GM19240 (cell line): Measurements from ENCODE around the gene ZNRD2.

ENCODE experiments used
- DNase-seq: peaks from one replicate; pipeline ENCODE4 v3.0.0; 2011; ENCODE audit warnings: low spot score; ENCODE audit not compliant: insufficient read length

The ZNRD2 gene

DNA sequence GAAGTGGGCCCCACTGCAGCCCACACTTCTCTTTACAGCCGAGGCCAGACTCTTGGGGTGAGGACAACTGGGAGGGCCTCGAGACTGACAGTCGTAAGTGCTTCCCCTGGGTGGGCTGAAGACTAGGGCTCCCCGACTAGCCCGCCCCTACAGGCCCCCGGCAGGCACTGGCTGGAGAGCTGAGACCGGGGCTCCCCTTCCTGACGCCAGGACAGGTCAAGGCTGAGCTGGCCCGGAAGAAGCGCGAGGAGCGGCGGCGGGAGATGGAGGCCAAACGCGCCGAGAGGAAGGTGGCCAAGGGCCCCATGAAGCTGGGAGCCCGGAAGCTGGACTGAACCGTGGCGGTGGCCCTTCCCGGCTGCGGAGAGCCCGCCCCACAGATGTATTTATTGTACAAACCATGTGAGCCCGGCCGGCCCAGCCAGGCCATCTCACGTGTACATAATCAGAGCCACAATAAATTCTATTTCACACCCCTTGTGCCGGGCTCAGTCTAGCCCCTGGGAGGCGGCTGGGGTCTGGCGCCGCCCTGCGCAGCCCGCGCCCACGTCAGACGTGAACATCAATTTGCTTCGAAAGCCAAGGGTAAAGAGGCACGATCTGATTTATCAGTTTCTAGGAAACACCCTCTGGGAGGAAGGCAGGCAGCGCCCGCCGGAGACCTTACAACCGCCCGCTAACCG, 31.9 kb upstream of the ZNRD2 start:
- no peak for DNase-seq

DNA sequence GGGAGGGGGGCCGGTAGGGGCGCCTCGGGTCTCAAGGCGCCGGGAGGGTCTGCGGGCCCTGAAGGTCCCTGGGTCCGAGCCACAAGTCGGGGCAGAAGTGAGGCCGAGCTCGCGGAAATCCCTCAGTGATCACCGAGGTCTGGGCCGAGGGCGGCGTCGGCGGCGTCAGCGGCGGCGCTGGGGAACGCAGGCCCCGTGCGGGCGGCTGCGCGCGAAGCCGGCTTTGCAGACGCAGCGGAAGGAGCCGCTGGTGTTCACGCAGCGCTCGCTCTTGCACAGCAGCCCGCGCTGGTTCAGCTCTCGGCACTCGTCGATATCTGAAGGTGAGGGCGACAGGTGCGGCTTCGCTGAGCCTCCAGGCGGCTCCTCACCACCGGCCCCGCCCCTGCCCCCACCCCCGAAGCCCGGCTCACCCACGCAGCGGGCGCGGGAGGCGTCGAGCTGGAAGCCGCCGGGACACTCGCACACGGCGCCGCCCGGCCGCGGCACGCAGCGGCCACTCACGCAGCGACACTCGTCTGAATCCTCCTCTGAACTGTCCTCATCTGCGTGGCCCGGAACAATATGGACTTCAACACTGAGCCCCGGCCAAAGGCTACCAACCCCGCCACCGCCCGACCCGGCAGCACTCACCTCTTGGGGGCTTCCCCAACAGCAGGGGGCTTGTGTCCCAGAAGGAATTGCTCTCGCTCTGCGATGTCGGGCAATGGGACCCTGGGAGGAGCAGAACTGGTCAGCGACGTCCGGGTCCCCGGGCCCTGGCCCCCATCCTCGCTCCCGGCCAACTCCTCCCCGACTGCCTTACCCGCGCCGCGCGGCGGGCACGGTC, 31.1 kb upstream of the ZNRD2 start:
- no peak for DNase-seq

DNA sequence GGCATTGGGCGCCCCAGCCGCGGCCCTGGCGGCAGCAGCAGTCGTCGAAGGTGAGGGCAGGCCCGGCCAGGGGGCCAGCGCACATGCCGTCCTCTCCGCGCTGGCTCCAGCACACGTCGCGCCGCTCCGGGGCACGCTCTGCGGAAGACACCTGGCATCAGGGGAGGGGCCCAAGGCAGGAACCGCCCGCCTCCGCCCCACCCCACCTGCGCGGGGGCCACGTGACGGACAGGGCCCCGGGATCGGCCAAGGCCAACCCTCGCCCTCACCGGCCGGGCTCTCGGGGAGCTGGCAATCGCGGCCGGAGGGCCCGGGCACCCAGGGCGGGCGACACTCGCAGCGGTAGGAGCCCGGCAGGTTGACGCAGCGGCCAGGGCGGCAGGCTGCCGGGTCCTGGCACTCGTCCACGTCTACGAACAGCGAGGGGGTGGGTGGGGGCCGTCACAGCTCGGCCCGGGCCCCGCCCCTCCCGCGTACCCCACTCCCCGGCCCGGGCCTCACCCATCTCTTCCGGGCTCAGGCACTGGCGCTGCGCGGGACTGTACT, 30.5 kb upstream of the ZNRD2 start:
- DNase-seq: no peak

DNA sequence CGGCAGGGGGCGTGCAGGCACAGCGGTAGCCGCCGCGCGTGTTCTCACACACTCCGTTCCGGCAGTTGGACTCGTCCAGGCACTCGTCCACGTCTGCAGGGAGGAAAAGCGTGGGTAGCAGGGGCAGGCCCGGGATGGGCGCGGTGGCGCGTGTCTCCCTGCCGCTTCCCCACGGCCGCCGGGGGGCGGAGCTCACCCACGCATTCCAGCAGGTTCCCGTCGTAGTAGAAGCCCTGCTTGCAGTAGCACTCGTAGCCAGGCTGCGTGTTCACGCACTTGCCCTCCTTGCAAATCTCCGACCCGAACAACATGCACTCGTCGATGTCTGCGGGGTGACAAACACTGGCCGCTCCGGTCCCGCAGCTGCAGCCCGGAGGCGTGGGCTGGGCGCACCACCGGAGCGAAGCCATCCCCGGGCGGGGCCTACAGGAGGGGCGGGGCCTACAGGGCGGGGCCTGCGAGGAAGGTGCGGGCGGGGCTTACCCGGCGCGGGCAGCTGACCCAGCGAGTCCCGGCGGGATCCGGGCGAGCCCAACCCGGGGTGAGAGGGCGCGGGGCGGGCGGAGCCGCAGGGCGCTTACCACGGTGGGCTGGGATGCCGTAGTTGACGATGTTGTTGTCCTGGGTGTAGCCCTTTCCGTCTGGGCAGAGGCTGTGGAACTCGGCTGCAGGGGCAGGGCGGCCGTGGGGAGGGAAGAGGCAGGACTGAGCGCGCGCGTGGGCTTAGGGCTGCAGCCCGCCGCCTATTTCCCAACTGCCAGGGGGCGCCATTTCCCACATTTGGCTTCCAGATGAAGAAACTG, 29.8 kb upstream of the ZNRD2 start:
- peak; percentile 99 for DNase-seq

DNA sequence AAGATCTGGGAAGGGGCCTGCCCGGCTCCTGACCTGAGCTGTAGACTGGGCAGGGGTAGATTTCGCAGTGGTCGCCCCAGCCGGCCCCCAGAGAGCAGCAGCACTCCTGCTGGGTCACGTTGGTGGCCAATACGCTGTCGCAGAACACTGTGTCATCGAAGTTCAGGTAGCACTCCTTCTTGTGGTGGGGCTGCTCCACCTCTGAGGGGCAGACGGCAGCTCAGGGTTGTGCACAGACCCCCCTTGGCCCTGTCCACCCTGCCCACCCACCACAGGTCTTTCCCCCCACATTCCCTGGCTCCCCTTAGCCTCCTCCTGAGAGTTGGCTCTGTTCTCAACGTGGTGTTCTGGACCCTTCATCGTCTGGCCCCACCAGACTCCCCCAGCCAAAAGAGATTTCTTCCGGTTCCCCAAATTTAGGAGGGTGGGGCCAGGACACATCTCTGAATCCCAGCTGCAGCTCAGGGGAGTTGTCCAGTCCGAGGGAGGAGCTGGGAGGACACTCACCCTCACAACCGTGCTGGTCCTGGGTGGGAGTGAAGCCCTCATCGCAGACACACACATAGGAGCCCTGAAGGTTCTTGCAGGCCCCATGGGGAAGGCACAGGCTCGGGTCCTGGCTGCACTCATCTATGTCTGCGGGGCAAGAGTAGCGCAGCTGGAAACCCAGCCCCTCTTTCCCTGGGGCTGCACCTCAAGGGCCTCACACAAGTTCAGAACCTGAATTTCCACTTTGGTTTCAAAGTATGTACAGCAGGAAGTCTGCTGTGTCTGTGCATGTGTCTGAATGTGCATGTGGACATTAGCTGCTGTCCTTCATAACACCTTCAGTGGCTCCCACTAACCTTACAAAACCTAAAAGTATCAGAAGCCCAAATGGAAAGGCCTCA, 28.9 kb upstream of the ZNRD2 start:
- DNase-seq: no peak

DNA sequence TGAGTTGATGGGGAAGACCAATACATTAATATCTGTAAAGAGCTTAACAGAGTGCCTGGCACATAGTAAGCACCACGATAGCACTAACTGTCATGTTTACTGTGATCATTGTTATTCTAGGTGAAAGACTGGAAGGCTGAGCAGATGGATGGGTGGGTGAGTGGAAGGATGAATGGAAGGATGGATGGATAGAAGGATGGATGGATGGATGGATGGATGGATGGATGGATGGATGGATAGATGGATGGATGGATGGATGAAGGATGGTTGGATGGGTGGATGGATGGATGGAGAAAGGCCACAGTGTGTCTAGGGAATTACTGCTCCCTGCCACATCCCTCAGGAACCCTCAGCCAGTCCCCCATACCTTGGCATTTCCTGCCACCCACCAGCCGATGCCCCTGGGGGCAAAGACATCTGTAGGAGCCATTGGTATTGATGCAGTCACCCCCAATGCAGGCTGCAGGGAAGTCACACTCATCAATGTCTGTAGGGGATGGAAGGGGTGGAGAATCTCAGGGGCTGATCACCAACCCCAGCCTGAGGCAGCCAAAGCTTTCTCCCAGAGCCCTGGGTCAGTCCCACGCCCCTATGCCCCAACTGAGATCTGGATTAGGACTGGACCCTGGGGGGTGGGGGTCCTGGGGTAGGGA, 27.4 kb upstream of the ZNRD2 start:
- DNase-seq: no peak

DNA sequence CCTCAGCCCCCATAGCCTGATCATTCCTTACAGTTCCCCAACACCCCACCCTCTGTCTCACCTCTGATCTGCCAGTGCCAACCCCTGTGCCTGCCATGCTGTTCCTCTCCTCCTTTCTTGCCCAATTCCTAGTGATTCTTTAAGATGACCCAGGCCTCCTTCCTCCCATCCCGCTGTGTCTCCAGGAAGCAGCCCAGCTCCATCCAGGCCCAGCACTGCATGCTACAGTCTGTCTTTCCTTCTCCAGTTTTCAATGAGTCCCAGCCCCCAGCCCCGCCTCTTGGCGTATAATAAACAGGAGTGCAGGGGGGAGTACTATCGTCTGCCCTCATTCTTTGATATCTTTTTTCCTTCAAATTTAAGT, 24.4 kb upstream of the ZNRD2 start:
- no peak for DNase-seq

DNA sequence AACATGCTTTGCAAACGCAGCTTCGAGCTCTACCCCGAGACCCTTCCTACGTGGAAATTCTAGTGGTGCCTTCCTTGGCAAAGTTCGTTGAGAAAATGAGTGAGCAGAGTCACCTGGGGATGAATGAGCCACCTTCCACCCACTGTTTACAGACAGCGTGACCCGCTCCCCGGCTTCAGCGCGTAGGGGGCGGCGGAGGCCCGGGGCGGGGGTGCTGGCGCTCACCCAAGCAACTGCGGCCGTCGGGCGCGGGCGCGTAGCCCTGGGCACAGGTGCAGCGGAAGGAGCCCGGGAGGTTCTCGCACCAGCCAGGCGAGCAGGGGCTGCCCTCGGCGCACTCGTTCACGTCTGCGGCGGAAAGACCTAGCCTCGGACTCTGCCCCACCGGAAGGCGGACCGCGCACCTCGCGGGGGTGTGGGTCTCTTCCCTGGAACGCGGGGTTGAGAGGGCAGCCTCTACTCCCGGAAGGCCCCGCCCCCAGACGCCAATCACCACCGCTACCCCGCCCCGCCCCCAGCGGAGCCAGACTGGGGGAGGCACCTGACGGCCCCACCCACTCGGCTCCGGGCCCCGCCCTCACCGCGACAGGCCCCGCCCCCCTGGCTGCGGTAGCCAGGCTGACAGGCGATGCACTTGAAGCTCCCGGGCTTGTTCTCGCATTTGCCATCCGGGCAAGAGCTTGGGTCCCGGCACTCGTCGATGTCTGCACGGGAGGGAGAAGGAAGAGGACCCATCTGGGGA, 23.9 kb upstream of the ZNRD2 start:
- DNase-seq: peak; percentile 98

DNA sequence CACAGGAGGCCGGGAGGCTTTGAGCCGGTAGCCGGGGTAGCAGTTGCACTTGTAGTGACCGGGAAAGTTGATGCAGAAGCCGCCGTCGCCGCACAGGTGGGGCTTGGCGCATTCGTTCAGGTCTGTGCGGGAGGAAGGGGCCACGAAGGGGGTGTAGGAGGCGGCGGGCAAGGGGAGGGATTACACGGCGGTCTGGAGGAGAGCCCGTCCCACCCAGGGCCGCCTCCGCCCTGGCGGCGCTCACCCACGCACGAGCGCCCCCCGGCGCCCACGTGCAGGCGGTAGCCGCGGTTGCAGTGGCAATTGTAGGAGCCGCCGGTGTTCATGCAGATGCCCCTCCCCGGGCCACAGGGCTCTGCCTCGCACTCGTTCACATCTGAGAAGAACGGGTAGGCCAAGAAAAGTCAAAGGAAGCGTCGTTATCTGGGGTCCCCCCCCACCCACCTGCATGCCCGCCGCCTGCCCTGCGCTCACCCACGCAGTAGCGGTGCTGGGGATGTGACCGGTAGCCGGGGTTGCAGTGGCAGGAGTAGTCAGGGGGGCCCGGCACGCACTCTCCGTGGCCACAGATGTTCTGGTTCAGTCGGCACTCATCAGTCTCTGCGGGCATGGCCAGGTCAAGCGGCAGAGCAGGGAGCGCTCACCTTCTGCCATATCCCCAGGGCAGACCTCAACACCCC, 22.7 kb upstream of the ZNRD2 start:
- no peak for DNase-seq

DNA sequence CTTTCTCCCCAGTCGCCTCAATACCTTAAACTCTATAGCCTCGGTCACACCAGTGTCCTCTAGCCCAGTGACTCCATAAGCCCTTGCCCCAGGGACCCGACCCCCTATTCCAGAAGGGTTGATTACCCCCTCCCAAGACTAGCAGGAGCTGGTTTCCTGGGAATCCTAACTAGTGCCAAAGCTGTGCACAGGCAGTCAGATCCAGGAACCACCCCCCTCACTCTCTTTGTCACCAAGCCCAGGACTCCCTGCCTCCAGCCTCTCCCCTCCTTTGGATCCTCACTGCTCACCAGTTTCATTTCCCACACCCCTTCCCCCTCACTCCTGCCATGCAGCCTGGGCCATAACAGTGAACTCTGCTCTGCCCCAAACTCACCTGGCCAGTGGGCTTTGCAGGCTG, 21.9 kb upstream of the ZNRD2 start:
- no peak for DNase-seq

DNA sequence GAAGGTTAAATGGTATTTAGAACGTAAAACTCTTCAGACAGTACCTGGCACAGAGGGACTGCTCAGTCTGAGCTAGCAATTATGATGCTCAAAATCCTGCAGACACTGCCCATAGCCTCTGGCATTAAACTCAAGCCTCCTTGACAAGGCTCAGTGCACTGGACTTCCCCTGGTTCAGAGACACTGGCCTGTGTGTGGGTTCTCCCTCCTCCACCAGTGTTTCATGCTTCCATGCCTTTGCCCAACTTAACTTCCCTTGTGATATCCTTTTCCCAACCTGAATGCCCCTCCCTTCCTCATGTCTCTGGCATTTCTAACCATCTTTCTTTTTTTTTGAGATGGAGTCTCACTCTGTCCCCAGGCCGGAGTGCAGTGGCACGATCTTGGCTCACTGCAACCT, 21.2 kb upstream of the ZNRD2 start:
- DNase-seq: no peak

DNA sequence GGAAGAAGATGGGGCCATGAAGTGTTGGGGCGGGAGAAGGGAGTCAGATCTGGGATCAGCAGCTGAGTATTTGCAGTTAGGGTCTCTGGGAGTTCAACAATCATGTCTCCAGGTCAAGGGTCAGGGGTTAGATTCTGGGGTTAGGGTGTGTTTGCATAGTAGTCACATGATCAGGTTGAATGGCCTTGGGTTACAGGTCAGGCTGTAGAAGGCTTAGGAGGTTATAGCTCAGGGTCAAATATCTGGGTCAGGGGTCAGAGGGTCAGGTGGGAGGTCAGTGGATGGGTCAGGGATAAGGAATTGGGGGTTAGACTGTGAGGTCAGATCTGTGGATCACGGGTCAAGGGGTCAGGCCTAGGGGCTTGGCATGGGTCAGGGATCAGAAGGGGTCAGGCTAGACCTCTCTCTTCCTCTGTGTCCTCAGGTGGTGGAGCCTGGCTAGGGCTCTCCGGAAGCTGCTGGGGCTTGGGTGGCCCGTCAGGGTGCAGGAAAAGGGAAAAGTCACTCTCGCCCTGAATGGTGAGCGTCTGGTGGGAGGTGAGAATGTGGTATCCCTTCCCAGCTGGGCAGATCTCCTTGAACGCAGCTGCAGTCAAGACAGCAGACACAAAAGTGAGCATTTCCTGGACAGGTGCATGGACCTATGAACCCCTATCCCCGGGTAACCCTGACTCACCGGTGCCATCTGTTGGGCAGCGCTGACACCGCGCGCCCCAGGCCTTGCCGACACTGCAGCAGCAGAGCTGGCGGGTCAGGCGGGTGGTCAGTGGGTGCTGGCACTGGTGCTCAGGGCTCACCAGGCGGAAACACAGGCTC, 18.5 kb upstream of the ZNRD2 start:
- peak; percentile 56 for DNase-seq

DNA sequence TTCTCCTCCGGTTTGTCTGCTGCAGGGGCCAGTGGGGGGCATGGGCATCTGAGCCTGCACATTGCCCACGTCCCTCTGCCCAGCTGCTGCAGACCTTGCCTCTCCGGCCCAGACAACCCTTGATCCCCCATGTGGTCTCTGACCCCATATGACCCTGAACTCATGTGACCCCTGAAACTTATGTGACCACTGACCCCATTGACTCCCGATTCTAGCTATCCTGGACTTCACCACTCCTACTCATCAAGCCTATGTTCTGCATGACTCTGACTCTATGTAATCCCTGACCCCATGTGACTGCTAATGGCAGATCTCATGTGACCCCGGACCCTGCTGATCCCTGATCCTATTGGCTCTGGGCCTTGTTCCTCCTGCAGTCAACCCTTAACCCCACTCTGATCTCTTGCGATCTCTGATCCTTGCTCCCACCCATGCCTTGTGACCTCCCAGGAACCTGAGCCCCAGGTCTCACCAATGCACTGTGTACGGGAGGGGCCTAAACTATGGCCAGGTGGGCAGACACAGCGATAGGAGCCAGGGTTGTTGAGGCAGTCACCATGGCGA, 17.8 kb upstream of the ZNRD2 start:
- DNase-seq: no peak

DNA sequence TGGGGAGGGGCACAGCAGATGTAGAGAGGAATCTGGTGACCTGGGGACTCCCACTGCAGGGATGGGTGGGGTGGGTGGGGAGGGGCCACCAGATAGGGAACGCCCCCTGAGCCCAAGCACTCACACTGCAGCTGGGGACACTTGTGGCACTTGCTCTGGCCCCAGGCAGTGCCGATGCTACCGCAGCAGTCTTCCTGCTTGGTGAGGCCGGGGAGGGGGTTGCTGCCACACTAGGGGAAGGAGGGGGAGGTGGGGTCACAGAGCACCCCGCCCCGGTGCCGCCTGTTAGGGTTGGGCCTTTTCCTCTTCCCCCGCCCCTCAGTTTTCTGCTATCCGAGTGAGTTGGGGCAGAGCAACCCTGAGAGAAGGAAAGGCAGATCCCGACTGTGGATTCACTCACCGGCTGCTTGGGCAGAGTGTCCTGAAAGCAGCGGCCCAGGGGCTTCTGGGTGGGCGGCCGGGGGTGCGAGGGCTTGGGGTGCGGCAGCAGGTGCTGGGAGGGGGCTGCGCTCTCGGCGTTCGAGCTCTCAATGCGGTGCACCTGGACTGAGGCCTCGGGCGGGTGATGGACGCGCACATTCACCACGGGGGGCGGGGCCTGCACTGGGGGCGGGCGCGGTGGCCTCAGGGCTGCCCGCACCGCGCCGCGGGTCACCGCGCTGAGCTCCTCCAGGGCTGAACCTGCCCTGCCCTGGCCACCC, 16.8 kb upstream of the ZNRD2 start:
- no peak for DNase-seq

DNA sequence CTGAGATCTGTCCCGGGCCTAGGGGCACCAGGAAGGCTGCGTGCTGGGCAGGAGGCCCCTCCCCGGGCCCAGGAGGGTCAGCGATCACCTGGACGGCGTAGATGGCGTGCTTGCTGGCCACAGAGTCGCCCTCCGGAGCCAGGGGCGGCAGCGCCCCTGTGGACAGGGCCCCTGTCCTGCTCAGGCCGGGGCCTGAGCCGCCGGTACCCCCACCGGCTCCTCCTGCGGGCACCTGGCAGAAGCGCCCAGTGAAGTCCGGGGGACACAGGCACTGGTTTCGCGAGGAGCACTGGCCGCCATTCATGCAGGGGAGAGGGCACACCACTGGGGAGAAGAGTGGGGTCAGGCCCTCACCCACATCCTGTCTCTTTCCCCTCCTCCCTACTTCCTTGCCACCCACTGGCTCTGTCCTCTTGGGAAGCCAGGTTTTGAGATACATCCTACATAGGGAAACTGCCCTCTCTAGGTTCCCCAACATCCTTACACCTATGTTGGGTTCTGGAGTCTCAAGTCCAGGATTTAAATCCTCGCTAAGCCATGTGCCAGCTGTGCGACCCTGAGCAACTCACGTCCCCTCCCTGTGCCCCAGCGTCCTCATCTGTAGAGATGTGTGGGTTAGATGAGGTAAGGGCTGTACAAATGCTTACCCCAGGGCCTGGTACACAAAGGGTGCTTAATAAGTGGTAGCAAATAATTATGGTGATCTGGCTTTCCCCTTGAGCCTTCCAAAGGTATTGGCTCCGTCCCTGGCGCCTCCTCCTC, 16.0 kb upstream of the ZNRD2 start:
- no peak for DNase-seq

DNA sequence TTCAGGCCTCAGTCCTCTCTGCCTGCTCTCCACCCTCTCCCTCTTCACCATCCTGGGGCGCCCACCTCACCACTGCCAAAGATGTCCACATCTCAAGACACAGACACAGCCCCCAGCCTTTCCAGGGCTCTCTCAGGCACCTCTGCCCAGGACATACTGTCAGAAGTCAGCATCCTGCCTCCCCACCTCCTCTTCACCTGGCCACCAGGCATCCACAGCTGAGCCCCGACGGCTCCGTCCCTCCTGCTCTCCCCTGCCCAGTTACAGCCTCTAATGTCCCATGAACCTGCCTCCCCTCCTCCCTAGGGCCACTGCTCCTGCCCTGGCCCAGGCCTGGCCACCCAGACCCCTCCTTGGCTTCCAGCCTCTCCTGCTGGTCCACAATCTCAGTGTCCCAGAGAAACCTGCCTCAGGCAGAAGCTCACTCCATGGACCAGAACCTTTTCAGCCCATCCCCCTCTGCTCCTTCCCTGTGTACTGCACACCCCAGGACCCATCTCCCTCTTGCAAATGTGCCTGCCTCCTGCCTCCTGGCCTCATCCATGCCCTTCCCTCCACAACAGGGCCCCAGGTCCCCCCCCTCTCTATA, 15.3 kb upstream of the ZNRD2 start:
- DNase-seq: no peak
